Mesenchymal stem cell (in vitro differentiated cells and primary cell): ENCODE data around the gene STUM. TPM values are rescaled to one million over a fixed set of nuclear protein-coding genes. Genes with fewer than 3 reads are reported as not detected.
A peak's percentile ranks its signal among the peaks of the same experiment; 100 is the strongest.
"Not testable (repeated sequence)": the region's sequence is repeated elsewhere in the genome, so short reads cannot be mapped to it uniquely, and the experiment has no call there.

Experiments used
- DNase-seq: peaks from one replicate; pipeline ENCODE4 v3.0.0-alpha.2; 2013
- H2AFZ ChIP-seq: one replicate; pipeline ENCODE4 v1.6.1; 2013; ENCODE audit warnings: low read depth, mild to moderate bottlenecking, control low read depth, inconsistent platforms, low read length, moderate library complexity
- H2AK5ac ChIP-seq: 2 replicates; pipeline ENCODE4 v1.6.1; 2013; ENCODE audit warnings: low read length, moderate library complexity, mild to moderate bottlenecking, inconsistent platforms; ENCODE audit not compliant: severe bottlenecking
- H2BK120ac ChIP-seq: one replicate; pipeline ENCODE4 v1.6.1; 2013; ENCODE audit warnings: low read depth, mild to moderate bottlenecking, inconsistent platforms, low read length, moderate library complexity
- H2BK12ac ChIP-seq, 2 experiments: one replicate each; pipeline ENCODE4 v1.6.1; 2013; ENCODE audit warnings: inconsistent platforms in 2 of 2, low read length in 2 of 2, mild to moderate bottlenecking in 2 of 2, moderate library complexity in 2 of 2, control low read depth in 1 of 2
- H2BK15ac ChIP-seq: one replicate; pipeline ENCODE4 v1.6.1; 2013; ENCODE audit warnings: mild to moderate bottlenecking, low read depth, inconsistent platforms; ENCODE audit not compliant: poor library complexity, severe bottlenecking
- H2BK5ac ChIP-seq: 2 replicates; pipeline ENCODE4 v1.6.1; 2013; ENCODE audit warnings: low read depth, mild to moderate bottlenecking, low read length, control low read depth, inconsistent platforms; ENCODE audit not compliant: poor library complexity, severe bottlenecking
- H3K14ac ChIP-seq, 2 experiments: one replicate each; pipeline ENCODE4 v1.6.1; 2013; ENCODE audit warnings: inconsistent platforms in 2 of 2, low read length in 2 of 2, control low read depth in 1 of 2, mild to moderate bottlenecking in 1 of 2, moderate library complexity in 1 of 2
- H3K18ac ChIP-seq, 2 experiments: one replicate each; pipeline ENCODE4 v1.6.1; 2013; ENCODE audit warnings: inconsistent platforms in 2 of 2, low read length in 2 of 2, control low read depth in 1 of 2, low read depth in 1 of 2, mild to moderate bottlenecking in 1 of 2
- H3K23ac ChIP-seq, 2 experiments: one replicate each; pipeline ENCODE4 v1.6.1; 2013; ENCODE audit warnings: inconsistent platforms in 2 of 2, low read length in 2 of 2, mild to moderate bottlenecking in 2 of 2, moderate library complexity in 2 of 2, control low read depth in 1 of 2
- H3K27ac ChIP-seq: 2 replicates; pipeline ENCODE4 v1.5.1; 2013; ENCODE audit warnings: mild to moderate bottlenecking, moderate library complexity, low read length, control low read depth, inconsistent platforms; ENCODE audit not compliant: poor library complexity, severe bottlenecking
- H3K27me3 ChIP-seq, 2 experiments: 2 replicates each; pipeline versions ENCODE4 v1.6.1 to v1.7.0; 2013; ENCODE audit warnings: low read length in 2 of 2, mild to moderate bottlenecking in 2 of 2, moderate library complexity in 2 of 2, control low read depth in 1 of 2, inconsistent platforms in 1 of 2; ENCODE audit not compliant: control insufficient read depth in 1 of 2, insufficient read depth in 1 of 2
- H3K36me3 ChIP-seq, 2 experiments: 2 replicates each; pipeline versions ENCODE4 v1.6.1 to v1.7.0; 2013; ENCODE audit warnings: low read length in 2 of 2, control low read depth in 1 of 2, inconsistent platforms in 1 of 2, low read depth in 1 of 2, mild to moderate bottlenecking in 1 of 2; ENCODE audit not compliant: insufficient read depth in 2 of 2, control insufficient read depth in 1 of 2
- H3K4ac ChIP-seq, 2 experiments: one replicate each; pipeline ENCODE4 v1.6.1; 2013; ENCODE audit warnings: inconsistent platforms in 2 of 2, low read length in 2 of 2, mild to moderate bottlenecking in 2 of 2, moderate library complexity in 2 of 2, control low read depth in 1 of 2, low read depth in 1 of 2
- H3K4me1 ChIP-seq: 2 replicates; pipeline ENCODE4 v1.6.1; 2013; ENCODE audit warnings: low read depth, low read length, control low read depth; ENCODE audit not compliant: control insufficient read depth, insufficient read depth
- H3K4me2 ChIP-seq: 2 replicates; pipeline ENCODE4 v1.6.1; 2013; ENCODE audit warnings: low read length, mild to moderate bottlenecking, inconsistent platforms; ENCODE audit not compliant: poor library complexity, severe bottlenecking
- H3K4me3 ChIP-seq, 2 experiments: 2 replicates each; pipeline versions ENCODE4 v1.5.1 to v1.7.0; 2013; ENCODE audit warnings: low read length in 2 of 2, mild to moderate bottlenecking in 2 of 2, control low read depth in 1 of 2, low read depth in 1 of 2; ENCODE audit not compliant: insufficient read depth in 1 of 2
- H3K79me1 ChIP-seq: replicated peaks from 2 replicates; pipeline ENCODE4 v1.6.1; 2013; ENCODE audit warnings: mild to moderate bottlenecking, control low read depth, low read length, inconsistent platforms; ENCODE audit not compliant: poor library complexity, severe bottlenecking
- H3K9ac ChIP-seq: 2 replicates; pipeline ENCODE4 v1.7.0; 2013; ENCODE audit warnings: mild to moderate bottlenecking, low read length, moderate library complexity
- H3K9me3 ChIP-seq: 2 replicates; pipeline ENCODE4 v1.7.0; 2013; ENCODE audit warnings: mild to moderate bottlenecking, low read length; ENCODE audit not compliant: control insufficient read depth
- H4K8ac ChIP-seq: one replicate; pipeline ENCODE4 v1.6.1; 2013; ENCODE audit warnings: inconsistent platforms, mild to moderate bottlenecking, low read length, moderate library complexity
- H4K91ac ChIP-seq: one replicate; pipeline ENCODE4 v1.6.1; 2013; ENCODE audit warnings: mild to moderate bottlenecking, low read length, inconsistent platforms
- WGBS: methylation state at CpG from one replicate; pipeline ENCODE4 v1.1.7; 2013; ENCODE audit warnings: mixed read lengths; 5-methylcytosine and 5-hydroxymethylcytosine counted together
- polyA plus RNA-seq, 2 experiments: library from polyadenylated mRNA; stranded (reverse); fragments of 200-250 nt; gene quantifications; one replicate each; pipeline ENCODE4 v1.2.3, GENCODE V29; 2013

The STUM gene, protein sequence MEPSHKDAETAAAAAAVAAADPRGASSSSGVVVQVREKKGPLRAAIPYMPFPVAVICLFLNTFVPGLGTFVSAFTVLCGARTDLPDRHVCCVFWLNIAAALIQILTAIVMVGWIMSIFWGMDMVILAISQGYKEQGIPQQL
- polyA plus RNA-seq (2013, experiment 1 of 2): not detected
- polyA plus RNA-seq (2013, experiment 2 of 2): not detected

- H3K4ac ChIP-seq: peak within 1 kb of the TSS in 1 of 2 experiments; percentile 26
- H3K27ac ChIP-seq: no peak within 1 kb of the TSS
- no peaks in the 10 kb centered on the region for H3K36me3 ChIP-seq
- H3K27me3 ChIP-seq: peaks cover 45 to 77% of the 10 kb centered on the region in 2 experiments
- H3K14ac ChIP-seq: peak within 1 kb of the TSS in 1 of 2 experiments; percentile 65
- no peak within 1 kb of the TSS for H2BK120ac ChIP-seq
- under 1% methylated on average over 37 of the region's 82 CpGs for WGBS
- H2BK12ac ChIP-seq: no peak within 1 kb of the TSS
- peaks cover 20% of the 10 kb centered on the region for H3K4me1 ChIP-seq
- peak within 1 kb of the TSS; percentile 41 to 68 for H3K4me3 ChIP-seq
- H2BK5ac ChIP-seq: no peak within 1 kb of the TSS
- H4K8ac ChIP-seq: no peak within 1 kb of the TSS
- H3K23ac ChIP-seq: peak within 1 kb of the TSS; percentile 26 to 52
- H4K91ac ChIP-seq: no peak within 1 kb of the TSS
- peak within 1 kb of the TSS in 1 of 2 experiments; percentile 57 for H3K18ac ChIP-seq
- no peaks in the 10 kb centered on the region for H3K79me1 ChIP-seq
- no peak within 1 kb of the TSS for H2BK15ac ChIP-seq
- no peak within 1 kb of the TSS for H2AK5ac ChIP-seq
- DNase-seq: peak; percentile 24
- H3K9ac ChIP-seq: peak within 1 kb of the TSS; percentile 33
- H3K9me3 ChIP-seq: no peaks in the 10 kb centered on the region
- H2AFZ ChIP-seq: peak within 1 kb of the TSS; percentile 51
- peak within 1 kb of the TSS; percentile 69 for H3K4me2 ChIP-seq
These were observed at the start of gene STUM for GRCh38 chr1:226548256-226549093. Gene STUM (plus strand): TSS chr1:226548764. CDS start chr1:226548905, 141 bp downstream.

DNA sequence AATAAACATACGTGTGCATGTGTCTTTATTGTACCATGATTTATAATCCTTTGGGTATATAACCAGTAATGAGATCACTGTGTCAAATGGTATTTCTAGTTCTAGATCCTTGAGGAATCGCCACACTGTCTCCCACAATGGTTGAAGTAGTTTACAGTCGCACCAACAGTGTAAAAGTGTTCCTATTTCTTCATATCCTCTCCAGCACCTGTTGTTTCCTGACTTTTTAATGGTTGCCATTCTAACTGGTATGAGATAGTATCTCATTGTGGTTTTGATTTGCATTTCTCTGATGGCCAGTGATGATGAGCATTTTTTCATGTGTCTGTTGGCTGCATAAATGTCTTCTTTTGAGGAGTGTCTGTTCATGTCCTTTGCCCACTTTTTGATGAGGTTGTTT lies 48.9 kb upstream of the STUM start:
- H3K14ac ChIP-seq, H2AFZ ChIP-seq: not testable (repeated sequence)
- WGBS: 79% methylated on average over 2 of the region's 3 CpGs

DNA sequence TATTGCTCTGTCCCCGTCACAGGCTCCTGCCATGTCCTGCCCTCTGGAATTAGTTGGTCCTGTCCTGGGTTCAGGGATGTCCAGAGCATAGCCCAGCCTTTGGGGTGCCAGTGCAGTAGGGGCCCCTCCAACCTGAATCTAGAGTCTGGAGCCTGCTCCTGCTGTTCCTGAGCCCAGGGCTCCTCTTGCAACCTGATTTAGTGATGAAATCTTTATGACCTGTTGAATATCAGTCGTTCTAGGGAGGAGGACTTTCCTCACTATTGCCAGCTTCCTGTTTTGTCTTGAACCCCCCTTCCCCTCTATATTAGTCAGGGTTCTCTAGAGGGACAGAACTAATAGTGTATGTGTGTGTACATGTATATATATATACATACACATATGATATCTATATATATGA lies 42.5 kb upstream of the STUM start:
- no peak overlapping the region for H3K9ac ChIP-seq
- no peak overlapping the region for H3K27ac ChIP-seq
- no peak overlapping the region for H3K4me3 ChIP-seq
- no peak overlapping the region for H2AFZ ChIP-seq
- no peak overlapping the region for H3K18ac ChIP-seq
- H3K4me2 ChIP-seq: no peak overlapping the region
- peaks cover 20 to 36% of the 10 kb centered on the region in 2 experiments for H3K27me3 ChIP-seq
- H3K14ac ChIP-seq: no peak overlapping the region
- no peak for DNase-seq
- H2BK120ac ChIP-seq: no peak overlapping the region
- H3K36me3 ChIP-seq: no peaks in the 10 kb centered on the region
- no peak overlapping the region for H2BK12ac ChIP-seq
- H4K8ac ChIP-seq: no peak overlapping the region
- 85% methylated on average over 1 of the region's 2 CpGs for WGBS
- H3K4me1 ChIP-seq: no peaks in the 10 kb centered on the region
- H2BK5ac ChIP-seq: no peak overlapping the region
- H3K79me1 ChIP-seq: no peaks in the 10 kb centered on the region
- H4K91ac ChIP-seq: no peak overlapping the region
- no peak overlapping the region for H3K23ac ChIP-seq
- no peak overlapping the region for H2BK15ac ChIP-seq
- H2AK5ac ChIP-seq: no peak overlapping the region
- H3K9me3 ChIP-seq: no peaks in the 10 kb centered on the region
- no peak overlapping the region for H3K4ac ChIP-seq

More for the DNA sequence above, 48.9 kb upstream of the STUM start:
- not testable (repeated sequence) for H4K91ac ChIP-seq, H2AK5ac ChIP-seq, H3K79me1 ChIP-seq, H3K27ac ChIP-seq, H3K4me2 ChIP-seq, H3K9ac ChIP-seq, H4K8ac ChIP-seq, H3K23ac ChIP-seq, H3K4ac ChIP-seq, H3K4me1 ChIP-seq, H2BK5ac ChIP-seq, H2BK12ac ChIP-seq, H3K36me3 ChIP-seq, H3K18ac ChIP-seq, H2BK15ac ChIP-seq, H2BK120ac ChIP-seq, H3K9me3 ChIP-seq, H3K4me3 ChIP-seq, DNase-seq
- H3K27me3 ChIP-seq: peaks cover 26 to 36% of the 10 kb centered on the region in 2 experiments

GRCh38 chr1:226506921-226507320 lies 41.6 kb upstream of the STUM start:
- 93% methylated on average over 5 of the region's 5 CpGs for WGBS

More at GRCh38 chr1:226506921-226507320, 41.6 kb upstream of the STUM start:
- Histone ChIP-seq H2BK12ac (no peak overlapping the region), H4K8ac (no peak overlapping the region), H3K4me1 (no peaks in the 10 kb centered on the region), H4K91ac (no peak overlapping the region), H3K36me3 (no peaks in the 10 kb centered on the region), H2BK15ac (no peak overlapping the region), H3K9ac (no peak overlapping the region), H2BK120ac (no peak overlapping the region), H3K27ac (no peak overlapping the region), H3K27me3 (peaks cover 20 to 39% of the 10 kb centered on the region in 2 experiments), H3K14ac (no peak overlapping the region), H3K9me3 (no peaks in the 10 kb centered on the region), H2BK5ac (no peak overlapping the region), H3K79me1 (no peaks in the 10 kb centered on the region), H3K4me2 (no peak overlapping the region), H3K23ac (no peak overlapping the region), H2AK5ac (no peak overlapping the region), H3K18ac (no peak overlapping the region), H3K4ac (no peak overlapping the region), H3K4me3 (no peak overlapping the region), H2AFZ (no peak overlapping the region)
- DNase-seq: no peak
